B cell (primary cell): ENCODE measurements around the gene ERBB4. TPM values are rescaled to one million over a fixed set of nuclear protein-coding genes. Genes with fewer than 3 reads are reported as not detected.

Experiments used
- ATAC-seq: fragments of 200-7000 bp; cut with Tn5 transposase; one replicate; pipeline ENCODE4 v1.10.0; 2021; ENCODE audit warnings: low read depth, mild to moderate bottlenecking, moderate number of reproducible peaks, moderate library complexity
- CTCF ChIA-PET: fragments of 350-600 bp; sonication (Branson Sonifier 250); formaldehyde crosslinking; loops from one replicate; lab custom pipeline; 2021; ENCODE audit warnings: antibody characterized with exemption, inconsistent platforms; lab: Charles Lee
- POLR2A ChIA-PET: fragments of 350-600 bp; sonication (Branson Sonifier 250); formaldehyde crosslinking; loops from one replicate; lab custom pipeline; 2021; ENCODE audit warnings: antibody characterized with exemption; lab: Charles Lee
- DNase-seq: peaks from one replicate; pipeline ENCODE4 v3.0.0; 2013
- H2AFZ ChIP-seq: 2 replicates; pipeline ENCODE4 v1.6.1; 2012; ENCODE audit warnings: mild to moderate bottlenecking, low read depth, low read length; ENCODE audit not compliant: insufficient read depth, poor library complexity, severe bottlenecking
- H3K27ac ChIP-seq, 2 donors: 1 replicate in 1 of 2; 2 replicates in 1 of 2; pipeline ENCODE4 v1.5.1; 2012 to 2013; ENCODE audit warnings: low read length in 2 of 2, mild to moderate bottlenecking in 2 of 2, moderate library complexity in 1 of 2
- H3K27me3 ChIP-seq, 4 experiments: fragments of 200-600 bp in 1 of 4; sonication (generic) in 1 of 4; replicated peaks in 1 of 4; 1 replicate in 2 of 4; 2 replicates in 2 of 4; pipeline versions ENCODE4 v1.6.1 to v1.7.0; 2013 to 2016; ENCODE audit warnings: low read length in 3 of 4, mild to moderate bottlenecking in 2 of 4, mixed read lengths in 1 of 4, moderate library complexity in 1 of 4; ENCODE audit not compliant: insufficient read depth in 4 of 4, control insufficient read depth in 3 of 4; ENCODE audit errors: control extremely low read depth in 1 of 4
- H3K36me3 ChIP-seq, 2 experiments: replicated peaks in 1 of 2; 1 replicate in 1 of 2; 2 replicates in 1 of 2; pipeline versions ENCODE4 v1.6.1 to v1.7.1; 2013; ENCODE audit warnings: low read length in 1 of 2; ENCODE audit not compliant: insufficient read depth in 2 of 2, control insufficient read depth in 1 of 2; ENCODE audit errors: control extremely low read depth in 1 of 2, extremely low read depth in 1 of 2
- H3K4me1 ChIP-seq, 2 donors: fragments of 200-600 bp in 1 of 2; sonication (generic) in 1 of 2; 1 replicate in 1 of 2; 2 replicates in 1 of 2; pipeline versions ENCODE4 v1.5.1 to v1.6.1; 2013 to 2017; ENCODE audit warnings: low read length in 2 of 2; ENCODE audit not compliant: control insufficient read depth in 2 of 2, insufficient read depth in 2 of 2
- H3K4me2 ChIP-seq: replicated peaks from 2 replicates; pipeline ENCODE3; 2012; ENCODE audit warnings: mild to moderate bottlenecking, low read depth, low read length; ENCODE audit not compliant: poor library complexity, severe bottlenecking
- H3K4me3 ChIP-seq, 5 experiments: fragments of 200-600 bp in 1 of 5; sonication (generic) in 1 of 5; 1 replicate in 3 of 5; 2 replicates in 2 of 5; pipeline versions ENCODE4 v1.5.1 to v1.7.0; 2011 to 2016; ENCODE audit warnings: low read length in 4 of 5, mild to moderate bottlenecking in 4 of 5, low read depth in 2 of 5, control low read depth in 1 of 5, moderate library complexity in 1 of 5; ENCODE audit not compliant: insufficient read depth in 1 of 5; ENCODE audit errors: control extremely low read depth in 1 of 5, extremely low read depth in 1 of 5
- H3K79me2 ChIP-seq: fragments of 200-600 bp; sonication (generic); one replicate; pipeline ENCODE4 v1.6.0; 2016; ENCODE audit warnings: low read length; ENCODE audit not compliant: control insufficient read depth, insufficient read depth
- H3K9ac ChIP-seq: fragments of 200-600 bp; sonication (generic); 2 replicates; pipeline ENCODE4 v1.6.1; 2017; ENCODE audit warnings: mild to moderate bottlenecking, low read length, moderate library complexity
- H3K9me3 ChIP-seq, 3 donors: one replicate each; pipeline versions ENCODE4 v1.6.1 to v1.7.1; 2013; ENCODE audit warnings: low read length in 2 of 3; ENCODE audit not compliant: control insufficient read depth in 2 of 3, insufficient read depth in 1 of 3; ENCODE audit errors: control extremely low read depth in 1 of 3
- H4K20me1 ChIP-seq: 2 replicates; pipeline ENCODE4 v1.6.0; 2012; ENCODE audit warnings: mild to moderate bottlenecking, low read length; ENCODE audit not compliant: insufficient read depth, control insufficient read depth, poor library complexity, severe bottlenecking
- H3K27ac Mint-ChIP-seq: one replicate; pipeline ENCODE4 v1.8.0; 2021; ENCODE audit warnings: mixed read lengths
- H3K27me3 Mint-ChIP-seq: one replicate; pipeline ENCODE4 v1.8.0; 2021; ENCODE audit warnings: mixed read lengths
- H3K4me1 Mint-ChIP-seq: one replicate; pipeline ENCODE4 v1.8.0; 2021; ENCODE audit warnings: mixed read lengths
- H3K4me3 Mint-ChIP-seq: one replicate; pipeline ENCODE4 v1.8.0; 2021; ENCODE audit warnings: mixed read lengths
- H3K9me3 Mint-ChIP-seq: one replicate; pipeline ENCODE4 v1.8.0; 2022; ENCODE audit warnings: mixed read lengths; ENCODE audit not compliant: insufficient read depth
- CTCF ChIP-seq: fragments of 200-600 bp; IDR thresholded peaks from one replicate; pipeline ENCODE4 v1.8.0; 2022; ENCODE audit warnings: antibody characterized with exemption, mild to moderate bottlenecking
- EZH2 ChIP-seq: IDR thresholded peaks from 2 replicates; pipeline ENCODE4 v1.6.1; 2012; ENCODE audit warnings: borderline replicate concordance, low read depth, mild to moderate bottlenecking, moderate library complexity, low read length; ENCODE audit not compliant: insufficient read depth, poor library complexity, severe bottlenecking
- WGBS: methylation state at CpG from one replicate; pipeline ENCODE4 v1.1.5; 2013; ENCODE audit warnings: missing lambda C conversion rate; ENCODE audit not compliant: insufficient coverage; 5-methylcytosine and 5-hydroxymethylcytosine counted together
- intact Hi-C: fragments of 100-400 bp; cut with micrococcal nuclease; formaldehyde crosslinking; loops from one replicate; pipeline ENCODE4 v1.10.0; 2022
- polyA plus RNA-seq: library from polyadenylated mRNA; depleted of rRNA; stranded (reverse); fragments of >200 nt; gene quantifications from 2 replicates; pipeline ENCODE4 v1.2.3, GENCODE V29; 2012
- total RNA-seq, 2 donors: library from RNA; stranded (reverse); fragments of 120-200 nt in 1 of 2; gene quantifications; 1 replicate in 1 of 2; 2 replicates in 1 of 2; pipeline versions ENCODE4 v1.2.3 to v1.2.4, GENCODE V29; 2013 to 2022

Gene ERBB4
- total and polyA plus RNA-seq, 2 donors (not counting 1 experiment from before 2014, with no cell fraction given) = not detected

- H3K4me1 Mint-ChIP-seq = no peaks in the 10 kb centered on the region
- Histone ChIP-seq H3K4me1 (no peaks in the 10 kb centered on the region), H3K27me3 (no peaks in the 10 kb centered on the region), H3K4me2 (no peak overlapping the region), H3K36me3 (no peaks in the 10 kb centered on the region), H4K20me1 (no peaks in the 10 kb centered on the region), H3K79me2 (no peaks in the 10 kb centered on the region), H3K9ac (no peak overlapping the region), H2AFZ (no peak overlapping the region), H3K4me3 (no peak overlapping the region), H3K9me3 (no peaks in the 10 kb centered on the region), H3K27ac (no peak overlapping the region)
- no peaks in the 10 kb centered on the region for H3K9me3 Mint-ChIP-seq
- TF ChIP-seq EZH2 (no peak), CTCF (no peak)
- POLR2A ChIA-PET = no interaction called here
- intact Hi-C loops = no loop called here
- no peak overlapping the region for H3K4me3 Mint-ChIP-seq
- no peak overlapping the region for H3K27ac Mint-ChIP-seq
- CTCF ChIA-PET = no interaction called here
- ATAC-seq = no peak
- H3K27me3 Mint-ChIP-seq = no peaks in the 10 kb centered on the region
- no peak for DNase-seq
Observed at GRCh38 chr2:211867845-211868451, 670.7 kb downstream of the ERBB4 start.

GRCh38 chr2:211864328-211864727, 674.3 kb downstream of the ERBB4 start:
- H3K27me3 ChIP-seq = no peaks in the 10 kb centered on the region
- Mint-ChIP-seq H3K27ac (no peak overlapping the region), H3K4me3 (no peak overlapping the region), H3K4me1 (no peaks in the 10 kb centered on the region), H3K9me3 (no peaks in the 10 kb centered on the region), H3K27me3 (no peaks in the 10 kb centered on the region)
- H2AFZ ChIP-seq = no peak overlapping the region
- DNase-seq (no peak), ATAC-seq (no peak)
- H3K4me1 ChIP-seq = no peaks in the 10 kb centered on the region
- intact Hi-C loops = no loop called here
- no peak overlapping the region for H3K9ac ChIP-seq
- H3K9me3 ChIP-seq = no peaks in the 10 kb centered on the region
- H4K20me1 ChIP-seq = no peaks in the 10 kb centered on the region
- no peaks in the 10 kb centered on the region for H3K79me2 ChIP-seq
- H3K4me2 ChIP-seq = no peak overlapping the region
- H3K27ac ChIP-seq = no peak overlapping the region
- WGBS = 100% methylated on average over 1 of the region's 3 CpGs
- no peak overlapping the region for H3K4me3 ChIP-seq
- no peaks in the 10 kb centered on the region for H3K36me3 ChIP-seq
- ChIA-PET CTCF (no interaction called here), POLR2A (no interaction called here)
- TF ChIP-seq CTCF = no peak
- no peak for TF ChIP-seq EZH2
